Activated naive CD8-positive, alpha-beta T cell treated with anti-CD3 and anti-CD28 coated beads, Interleukin-2, amount 10 ng/mL, durations not matched to agents 7 days and 5 days (primary cell): Measurements from ENCODE around the gene TRIAP1. TPM values are rescaled to one million over a fixed set of nuclear protein-coding genes. Genes with fewer than 3 reads are reported as not detected.

Source experiments
- ATAC-seq: fragments of 150-1000 bp; cut with Tn5 transposase; one replicate; pipeline ENCODE4 v1.10.0; 2021; ENCODE audit warnings: low read depth, moderate library complexity
- POLR2A ChIA-PET: fragments of 350-600 bp; sonication (Branson Sonifier 250); formaldehyde crosslinking; loops from one replicate; lab custom pipeline; 2021; ENCODE audit warnings: antibody characterized with exemption; lab: Charles Lee
- DNase-seq: peaks from one replicate; pipeline ENCODE4 v3.0.0; 2021
- H3K27ac Mint-ChIP-seq: one replicate; pipeline ENCODE4 v1.8.0; 2022; ENCODE audit warnings: mild to moderate bottlenecking, mixed read lengths
- H3K27me3 Mint-ChIP-seq: one replicate; pipeline ENCODE4 v1.8.0; 2022; ENCODE audit warnings: mild to moderate bottlenecking, moderate library complexity, mixed read lengths
- H3K36me3 Mint-ChIP-seq: one replicate; pipeline ENCODE4 v1.8.0; 2021; ENCODE audit warnings: mild to moderate bottlenecking, mixed read lengths
- H3K4me1 Mint-ChIP-seq: one replicate; pipeline ENCODE4 v1.8.0; 2021; ENCODE audit warnings: mixed read lengths
- H3K4me3 Mint-ChIP-seq: one replicate; pipeline ENCODE4 v1.8.0; 2022; ENCODE audit warnings: mild to moderate bottlenecking, moderate library complexity, mixed read lengths
- H3K9me3 Mint-ChIP-seq: one replicate; pipeline ENCODE4 v1.8.0; 2021; ENCODE audit warnings: mixed read lengths
- total RNA-seq, 2 experiments: library from RNA; stranded (reverse); gene quantifications; one replicate each; pipeline ENCODE4 v1.2.3, GENCODE V29; 2021

The TRIAP1 gene
- total RNA-seq, 2 experiments from 2014 or later: 23.8 to 24.0 TPM

DNA sequence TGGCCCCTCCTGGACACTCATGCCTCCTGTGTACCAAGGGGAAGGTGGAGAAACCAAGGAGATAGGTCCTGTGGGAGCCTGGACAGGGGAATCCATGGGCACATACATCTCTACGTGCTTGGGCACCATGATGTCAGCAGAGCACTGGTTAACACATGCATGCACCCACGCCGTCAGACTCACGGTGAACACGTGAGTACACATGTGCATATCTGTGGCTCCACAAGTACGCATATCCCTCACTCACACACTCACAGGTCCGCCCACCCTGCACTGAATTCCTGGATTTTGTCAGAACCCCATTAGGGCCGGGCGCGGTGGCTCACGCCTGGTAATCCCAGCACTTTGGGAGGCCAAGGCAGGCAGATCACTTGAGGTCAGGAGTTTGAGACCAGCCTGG lies 37.4 kb downstream of the TRIAP1 start:
- ATAC-seq: no peak
- Mint-ChIP-seq H3K4me1 (no peaks in the 10 kb centered on the region), H3K9me3 (no peaks in the 10 kb centered on the region), H3K36me3 (no peaks in the 10 kb centered on the region), H3K4me3 (no peak overlapping the region), H3K27me3 (peaks cover 4% of the 10 kb centered on the region), H3K27ac (no peak overlapping the region)
- POLR2A ChIA-PET: no interaction called here
- DNase-seq: no peak

DNA sequence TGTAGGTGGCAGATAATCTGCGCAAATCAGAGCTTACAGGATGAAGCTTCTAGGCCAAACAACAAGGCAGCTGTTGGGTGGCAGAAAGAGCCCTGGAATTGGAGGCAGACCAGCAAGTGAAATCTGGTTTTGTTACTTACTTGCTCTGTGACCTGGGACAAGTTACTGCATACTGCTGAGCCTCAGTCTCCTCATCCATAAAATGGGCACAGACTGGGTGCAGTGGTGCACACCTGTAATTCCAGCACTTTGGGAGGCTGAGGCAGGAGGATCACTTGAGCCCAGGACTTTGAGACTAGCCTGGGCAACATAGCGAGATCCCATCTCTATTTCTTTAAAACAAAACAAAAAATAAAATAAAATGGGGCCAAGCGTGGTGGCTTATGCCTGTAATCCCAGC lies 39.6 kb downstream of the TRIAP1 start:
- Mint-ChIP-seq H3K4me3 (no peak overlapping the region), H3K4me1 (no peaks in the 10 kb centered on the region), H3K36me3 (no peaks in the 10 kb centered on the region), H3K27me3 (peaks cover 7% of the 10 kb centered on the region), H3K9me3 (no peaks in the 10 kb centered on the region), H3K27ac (no peak overlapping the region)
- no peak for DNase-seq
- POLR2A ChIA-PET: no interaction called here
- no peak for ATAC-seq

DNA sequence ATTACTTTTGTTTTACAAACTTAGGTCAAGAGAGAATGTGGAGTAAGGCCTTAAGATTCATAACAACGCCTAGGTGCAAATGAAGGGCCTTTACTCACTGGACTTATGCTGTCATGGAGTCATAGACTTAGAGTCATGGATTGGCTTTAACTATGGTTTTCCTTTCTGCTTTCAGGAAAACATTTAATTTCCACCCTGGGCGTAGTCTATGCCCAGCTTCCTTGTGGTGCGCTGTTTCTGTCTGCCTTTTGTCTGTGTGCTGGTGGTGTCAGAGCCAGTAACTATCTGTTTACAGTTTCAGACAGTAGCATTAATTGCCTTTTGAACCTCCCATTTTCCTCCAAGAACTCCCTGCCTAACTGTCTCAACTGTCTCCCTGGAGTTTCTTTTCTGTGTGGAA lies 40.1 kb downstream of the TRIAP1 start:
- no peak overlapping the region for H3K27ac Mint-ChIP-seq
- no peaks in the 10 kb centered on the region for H3K36me3 Mint-ChIP-seq
- no peak for DNase-seq
- H3K9me3 Mint-ChIP-seq: no peaks in the 10 kb centered on the region
- H3K27me3 Mint-ChIP-seq: peaks cover 7% of the 10 kb centered on the region
- POLR2A ChIA-PET: interaction anchor here (0.5 kb wide), 1 partner anchor 19 kb away, joined by 4 read pairs; no protein-coding TSS in a partner anchor
- no peaks in the 10 kb centered on the region for H3K4me1 Mint-ChIP-seq
- no peak for ATAC-seq
- H3K4me3 Mint-ChIP-seq: no peak overlapping the region

DNA sequence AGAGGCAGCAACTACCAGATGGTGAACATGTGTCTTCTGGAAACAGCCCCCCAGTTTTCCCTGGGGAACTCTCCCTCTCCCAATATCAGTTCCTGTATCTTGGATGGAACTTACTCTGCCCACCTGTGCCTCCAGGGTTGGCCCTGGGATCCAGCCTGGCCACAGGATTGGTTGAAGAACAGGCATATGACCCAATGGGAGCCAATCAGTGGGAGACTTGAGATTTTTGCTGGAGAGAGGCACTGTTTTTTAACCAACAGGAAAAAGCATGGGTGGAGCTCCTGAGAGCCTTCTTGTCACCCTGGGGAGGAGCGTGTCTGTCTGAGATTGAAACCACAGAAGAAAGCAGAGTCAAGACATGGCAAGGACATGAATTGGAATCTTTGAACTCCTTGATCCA lies 41.9 kb downstream of the TRIAP1 start:
- Mint-ChIP-seq H3K4me3 (no peak overlapping the region), H3K9me3 (no peaks in the 10 kb centered on the region), H3K27me3 (peaks cover 13% of the 10 kb centered on the region), H3K36me3 (no peaks in the 10 kb centered on the region), H3K27ac (no peak overlapping the region), H3K4me1 (no peaks in the 10 kb centered on the region)
- ATAC-seq (no peak), DNase-seq (no peak)
- POLR2A ChIA-PET: no interaction called here

DNA sequence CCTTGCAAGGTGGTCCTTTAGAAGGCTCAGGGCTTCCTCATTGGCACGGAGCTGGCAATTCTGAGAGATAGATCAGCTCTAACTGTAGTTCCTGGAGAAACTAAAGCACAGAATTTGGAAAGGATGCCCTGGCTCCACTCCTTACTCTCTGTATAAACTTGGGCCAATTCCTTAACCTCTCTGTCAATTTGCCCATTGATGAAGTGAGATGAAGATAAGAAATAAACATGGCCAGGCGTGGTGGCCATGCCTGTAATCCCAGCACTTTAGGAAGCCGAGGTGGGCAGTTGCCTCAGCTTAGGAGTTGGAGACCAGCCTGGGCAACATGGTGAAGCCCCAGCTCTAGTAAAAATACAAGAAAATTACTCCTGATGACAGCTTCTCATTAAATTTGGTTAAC lies 42.3 kb downstream of the TRIAP1 start:
- H3K36me3 Mint-ChIP-seq: no peaks in the 10 kb centered on the region

DNA sequence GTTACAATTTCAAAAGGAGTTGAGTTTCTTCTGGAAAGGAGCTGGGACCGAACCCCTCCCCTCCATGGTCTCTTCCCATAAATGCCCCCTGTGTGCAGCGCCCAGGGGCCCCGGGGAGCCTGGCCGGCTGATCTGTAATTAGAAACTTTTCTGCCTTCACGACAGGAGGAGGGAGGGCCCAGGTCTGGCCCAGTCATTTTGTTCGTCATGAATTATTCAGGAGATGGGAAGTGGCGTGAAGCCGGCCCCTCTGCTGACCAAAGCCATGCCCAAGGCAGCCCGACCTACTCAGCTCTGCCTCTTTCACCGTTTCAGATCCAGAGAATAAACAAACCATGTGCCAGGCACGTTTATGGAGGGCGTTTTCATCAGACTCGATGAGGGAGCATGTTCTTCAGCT lies 44.0 kb downstream of the TRIAP1 start:
- Mint-ChIP-seq H3K4me1 (no peaks in the 10 kb centered on the region), H3K4me3 (no peak overlapping the region), H3K27me3 (peaks cover 19% of the 10 kb centered on the region), H3K27ac (no peak overlapping the region), H3K9me3 (no peaks in the 10 kb centered on the region), H3K36me3 (no peaks in the 10 kb centered on the region)
- POLR2A ChIA-PET: no interaction called here
- DNase-seq: no peak
- ATAC-seq: no peak

More for the DNA sequence above, 42.3 kb downstream of the TRIAP1 start:
- Mint-ChIP-seq H3K4me1 (no peaks in the 10 kb centered on the region), H3K27ac (no peak overlapping the region), H3K9me3 (no peaks in the 10 kb centered on the region), H3K4me3 (no peak overlapping the region), H3K27me3 (peaks cover 16% of the 10 kb centered on the region)
- POLR2A ChIA-PET: no interaction called here
- DNase-seq (no peak), ATAC-seq (no peak)

DNA sequence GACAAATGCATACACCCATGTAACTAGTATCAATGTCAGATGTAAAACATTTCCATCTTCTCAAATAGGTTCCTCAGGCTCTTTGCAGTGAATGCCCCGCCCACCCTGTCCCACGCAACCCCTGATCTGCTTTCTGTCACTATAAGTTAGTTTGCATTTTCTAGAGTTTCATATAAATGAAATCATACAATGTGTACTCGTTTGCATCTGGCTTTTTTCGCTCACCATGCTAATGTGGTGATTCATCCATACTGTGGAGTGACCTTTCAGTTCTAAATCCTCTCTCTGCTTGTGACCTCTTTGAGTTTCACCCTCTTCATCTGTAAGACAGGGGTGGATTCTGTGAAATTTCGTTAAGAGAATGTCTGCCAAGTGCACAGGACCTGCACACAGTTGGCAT lies 46.7 kb downstream of the TRIAP1 start:
- no peak for ATAC-seq
- H3K27me3 Mint-ChIP-seq: peaks cover 34% of the 10 kb centered on the region

DNA sequence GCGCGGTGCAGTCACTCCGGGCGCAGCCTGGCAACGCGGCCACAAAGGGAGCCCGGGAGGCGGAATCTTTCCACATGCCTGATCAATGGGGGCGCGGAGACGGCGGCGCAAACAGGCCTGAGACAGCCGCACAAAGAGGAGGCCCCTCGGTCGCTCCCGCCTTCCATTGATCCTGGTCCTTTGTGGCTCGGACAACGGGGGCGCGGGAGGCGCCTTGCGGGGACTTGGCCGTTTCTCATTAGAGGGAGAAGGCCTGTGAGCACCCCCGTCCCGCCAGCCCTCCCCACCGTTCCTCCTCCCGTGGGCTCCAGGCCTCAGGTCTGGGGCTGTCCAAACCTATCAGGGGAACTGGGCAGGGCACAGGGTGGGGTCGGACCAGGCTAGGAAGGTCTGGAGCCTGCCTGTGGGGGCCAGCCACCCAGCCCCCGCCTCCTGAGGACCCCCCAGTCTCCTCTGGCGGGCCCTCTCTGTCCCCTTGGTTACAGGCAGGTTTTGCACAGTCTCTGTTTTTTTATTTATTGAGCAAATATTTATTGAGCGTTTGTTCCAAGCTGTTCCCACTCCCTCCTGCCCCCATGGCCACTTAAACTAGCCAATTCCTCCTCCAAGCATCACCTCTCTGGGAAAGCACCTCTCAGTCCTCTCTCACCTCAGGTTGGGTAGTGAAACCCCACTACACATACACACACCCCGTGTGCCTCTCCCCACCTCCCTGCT lies 48.2 kb downstream of the TRIAP1 start:
- Mint-ChIP-seq H3K9me3 (no peaks in the 10 kb centered on the region), H3K27ac (no peak overlapping the region), H3K4me3 (no peak overlapping the region), H3K27me3 (peaks cover 36% of the 10 kb centered on the region), H3K36me3 (no peaks in the 10 kb centered on the region), H3K4me1 (peaks cover 4% of the 10 kb centered on the region)
- POLR2A ChIA-PET: no interaction called here
- ATAC-seq: no peak
- no peak for DNase-seq

More for the DNA sequence above, 46.7 kb downstream of the TRIAP1 start:
- peaks cover 4% of the 10 kb centered on the region for H3K4me1 Mint-ChIP-seq
- H3K4me3 Mint-ChIP-seq: no peak overlapping the region
- H3K36me3 Mint-ChIP-seq: no peaks in the 10 kb centered on the region
- no peak overlapping the region for H3K27ac Mint-ChIP-seq
- POLR2A ChIA-PET: no interaction called here
- no peak for DNase-seq
- no peaks in the 10 kb centered on the region for H3K9me3 Mint-ChIP-seq

DNA sequence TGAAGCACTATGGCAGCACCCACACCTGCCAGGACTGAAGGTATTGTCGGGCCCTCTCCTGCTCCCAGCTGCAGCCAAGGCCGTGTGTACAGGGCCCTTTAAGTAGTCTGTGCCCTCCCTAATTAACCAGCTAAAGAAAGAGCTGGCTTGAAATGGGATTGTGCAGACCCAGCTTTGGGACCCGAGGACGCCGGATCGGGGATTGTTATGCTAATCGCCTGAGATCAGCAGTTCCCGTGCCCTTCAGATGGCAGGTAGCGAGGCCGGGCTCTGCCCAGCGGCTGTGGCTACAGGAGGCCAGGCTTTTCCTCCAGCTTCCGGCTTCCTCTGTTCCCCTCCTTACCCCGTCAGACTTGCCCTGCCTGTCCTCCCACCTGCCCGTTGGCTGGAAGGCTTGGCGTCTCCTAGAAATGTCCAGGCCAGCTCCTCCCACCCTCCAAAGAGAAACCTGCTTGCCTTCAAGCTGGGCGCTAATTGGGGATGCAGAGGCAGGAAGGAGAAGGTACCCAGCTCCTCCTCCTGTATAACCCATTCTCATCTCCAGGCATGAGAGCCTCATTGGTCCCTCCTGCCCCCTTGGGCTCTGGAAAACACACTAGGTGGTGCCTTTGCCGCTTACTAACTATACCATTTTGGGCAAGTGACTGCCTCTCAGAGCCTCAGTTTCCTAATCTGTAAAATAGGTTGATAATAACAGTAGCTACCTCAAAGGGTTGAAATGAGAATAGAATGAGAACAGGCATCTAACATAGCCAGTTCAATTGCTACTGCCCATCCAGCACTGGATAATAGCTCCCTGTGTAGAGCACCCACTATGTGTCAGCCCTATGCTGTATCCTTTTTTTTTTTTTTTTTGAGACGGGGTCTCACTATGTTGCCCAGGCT lies 51.5 kb downstream of the TRIAP1 start:
- H3K27ac Mint-ChIP-seq: peak overlapping the region; percentile 51
- H3K36me3 Mint-ChIP-seq: no peaks in the 10 kb centered on the region
- peaks cover 4% of the 10 kb centered on the region for H3K4me1 Mint-ChIP-seq
- no peaks in the 10 kb centered on the region for H3K9me3 Mint-ChIP-seq
- peak overlapping the region; percentile 44 for H3K4me3 Mint-ChIP-seq
- POLR2A ChIA-PET: interaction anchor here (0.5 kb wide), 1 partner anchor 10 kb away, joined by 4 read pairs; no protein-coding TSS in a partner anchor
- peak; percentile 36 for ATAC-seq
- DNase-seq: no peak
- H3K27me3 Mint-ChIP-seq: peaks cover 38% of the 10 kb centered on the region

Other genes with a start within 250 kb of the TRIAP1 start
- gene RPLP0, start 245.3 kb downstream of the TRIAP1 start, total RNA-seq: 1,000 to 10,000 TPM; 1,639 to 1,688 TPM
- 10 to 100 TPM; 89.0 to 94.7 TPM for gene PXN, start 180.7 kb downstream of the TRIAP1 start, total RNA-seq
- 1,000 to 10,000 TPM; 4,069 to 4,265 TPM for gene RNU4-2, start 154.5 kb downstream of the TRIAP1 start, total RNA-seq
- 1,000 to 10,000 TPM; 1,307 to 1,401 TPM for gene RNU4-1, start 153.1 kb downstream of the TRIAP1 start, total RNA-seq
- 1 to 10 TPM; 1.7 to 2.6 TPM for gene SIRT4, start 144.1 kb downstream of the TRIAP1 start, total RNA-seq
- not detected for gene PLA2G1B, start 118.6 kb downstream of the TRIAP1 start, total RNA-seq
- not detected for gene MSI1, start 77.2 kb downstream of the TRIAP1 start, total RNA-seq
- 100 to 1,000 TPM; 248 to 276 TPM for gene COX6A1, start 8.3 kb downstream of the TRIAP1 start, total RNA-seq
- 10 to 100 TPM; 26.4 to 31.3 TPM for gene GATC, start 60 bp upstream of the TRIAP1 start, total RNA-seq
- 100 to 1,000 TPM; 164 to 166 TPM for gene SRSF9, start 23.4 kb upstream of the TRIAP1 start, total RNA-seq
- 100 to 1,000 TPM; 146 to 153 TPM for gene DYNLL1, start 49.7 kb upstream of the TRIAP1 start, total RNA-seq
- gene COQ5, start 82.8 kb upstream of the TRIAP1 start, total RNA-seq: 10 to 100 TPM; 24.6 to 25.2 TPM
- gene RNF10, start 88.0 kb upstream of the TRIAP1 start, total RNA-seq: 100 to 1,000 TPM; 205 to 216 TPM
- 10 to 100 TPM; 59.4 to 62.3 TPM for gene POP5, start 135.0 kb upstream of the TRIAP1 start, total RNA-seq
- gene CABP1, start 194.2 kb upstream of the TRIAP1 start, total RNA-seq: 1 to 10 TPM; 1.4 to 1.7 TPM
- 10 to 100 TPM; 64.5 to 76.1 TPM for gene MLEC, start 240.8 kb upstream of the TRIAP1 start, total RNA-seq